GM12873 (cell line): ENCODE data around the gene TSSK2.

Experiments used
- TF ChIP-seq, protein P1 (sequence below): IDR thresholded peaks from 2 replicates; pipeline ENCODE4 v1.5.1; 2012; ENCODE audit warnings: low read depth, mild to moderate bottlenecking, moderate library complexity, low read length, control low read depth; ENCODE audit not compliant: insufficient read depth; ENCODE audit errors: missing control alignments

The TSSK2 gene

DNA sequence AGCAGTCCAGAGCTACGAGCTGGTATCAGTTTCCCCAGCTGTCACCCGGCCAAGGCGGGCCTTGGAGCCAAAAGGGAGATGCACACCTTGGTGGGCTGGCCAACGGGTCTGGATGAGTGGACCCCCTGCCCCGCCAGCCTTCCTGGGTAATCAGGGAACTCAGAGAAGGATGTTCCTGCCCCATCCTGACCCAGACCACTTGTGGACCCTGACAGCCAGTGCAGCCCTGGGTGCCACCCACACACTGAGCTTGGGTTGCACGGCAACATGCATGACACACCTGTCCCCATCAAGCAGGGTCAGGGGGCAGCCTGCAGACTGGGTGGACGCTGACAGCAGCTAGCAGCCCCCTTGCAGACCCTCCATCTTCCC lies 38.8 kb downstream of the TSSK2 start:
- TF ChIP-seq, protein P1, sequence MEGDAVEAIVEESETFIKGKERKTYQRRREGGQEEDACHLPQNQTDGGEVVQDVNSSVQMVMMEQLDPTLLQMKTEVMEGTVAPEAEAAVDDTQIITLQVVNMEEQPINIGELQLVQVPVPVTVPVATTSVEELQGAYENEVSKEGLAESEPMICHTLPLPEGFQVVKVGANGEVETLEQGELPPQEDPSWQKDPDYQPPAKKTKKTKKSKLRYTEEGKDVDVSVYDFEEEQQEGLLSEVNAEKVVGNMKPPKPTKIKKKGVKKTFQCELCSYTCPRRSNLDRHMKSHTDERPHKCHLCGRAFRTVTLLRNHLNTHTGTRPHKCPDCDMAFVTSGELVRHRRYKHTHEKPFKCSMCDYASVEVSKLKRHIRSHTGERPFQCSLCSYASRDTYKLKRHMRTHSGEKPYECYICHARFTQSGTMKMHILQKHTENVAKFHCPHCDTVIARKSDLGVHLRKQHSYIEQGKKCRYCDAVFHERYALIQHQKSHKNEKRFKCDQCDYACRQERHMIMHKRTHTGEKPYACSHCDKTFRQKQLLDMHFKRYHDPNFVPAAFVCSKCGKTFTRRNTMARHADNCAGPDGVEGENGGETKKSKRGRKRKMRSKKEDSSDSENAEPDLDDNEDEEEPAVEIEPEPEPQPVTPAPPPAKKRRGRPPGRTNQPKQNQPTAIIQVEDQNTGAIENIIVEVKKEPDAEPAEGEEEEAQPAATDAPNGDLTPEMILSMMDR, result no peak

DNA sequence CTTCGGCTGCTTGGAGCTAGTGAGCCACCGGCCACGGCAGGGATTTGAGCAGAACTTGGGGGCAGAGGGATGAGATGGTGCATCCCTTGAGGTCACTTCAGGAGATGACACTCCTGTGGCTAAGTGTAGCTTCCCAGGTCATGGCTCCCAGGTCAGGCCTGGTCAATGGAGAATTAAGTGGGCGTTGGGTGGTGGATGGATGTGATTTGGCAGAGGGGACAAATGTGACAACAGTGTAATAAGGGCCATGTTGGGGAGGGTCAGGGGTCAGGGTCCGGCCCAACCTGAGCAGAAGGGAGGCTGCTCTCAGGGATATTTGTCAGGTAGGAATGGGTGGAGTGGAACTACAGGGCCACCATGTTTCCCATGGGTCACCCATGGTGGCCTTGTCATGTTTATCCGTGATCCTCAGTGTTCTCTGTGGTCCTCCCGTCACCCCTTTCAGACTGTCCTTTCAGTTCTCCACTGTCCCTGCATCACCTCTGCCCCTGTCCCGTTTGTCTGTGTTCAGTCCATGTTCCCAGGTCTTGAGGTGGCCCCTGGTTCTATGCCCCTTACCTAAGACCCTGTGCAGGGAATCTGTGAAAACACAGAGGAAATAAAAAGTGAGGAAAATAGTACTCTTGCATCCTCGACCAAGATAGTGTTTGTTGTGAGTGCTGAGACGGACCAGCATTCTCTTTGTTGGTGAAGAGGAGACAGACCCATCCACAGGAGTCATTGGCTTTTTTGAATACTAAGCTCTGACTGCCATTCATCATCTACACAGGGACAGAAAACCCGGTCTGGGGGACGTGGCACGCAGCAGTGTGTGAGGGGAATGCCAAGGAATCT lies 41.3 kb downstream of the TSSK2 start:
- TF ChIP-seq, protein P1, result no peak

DNA sequence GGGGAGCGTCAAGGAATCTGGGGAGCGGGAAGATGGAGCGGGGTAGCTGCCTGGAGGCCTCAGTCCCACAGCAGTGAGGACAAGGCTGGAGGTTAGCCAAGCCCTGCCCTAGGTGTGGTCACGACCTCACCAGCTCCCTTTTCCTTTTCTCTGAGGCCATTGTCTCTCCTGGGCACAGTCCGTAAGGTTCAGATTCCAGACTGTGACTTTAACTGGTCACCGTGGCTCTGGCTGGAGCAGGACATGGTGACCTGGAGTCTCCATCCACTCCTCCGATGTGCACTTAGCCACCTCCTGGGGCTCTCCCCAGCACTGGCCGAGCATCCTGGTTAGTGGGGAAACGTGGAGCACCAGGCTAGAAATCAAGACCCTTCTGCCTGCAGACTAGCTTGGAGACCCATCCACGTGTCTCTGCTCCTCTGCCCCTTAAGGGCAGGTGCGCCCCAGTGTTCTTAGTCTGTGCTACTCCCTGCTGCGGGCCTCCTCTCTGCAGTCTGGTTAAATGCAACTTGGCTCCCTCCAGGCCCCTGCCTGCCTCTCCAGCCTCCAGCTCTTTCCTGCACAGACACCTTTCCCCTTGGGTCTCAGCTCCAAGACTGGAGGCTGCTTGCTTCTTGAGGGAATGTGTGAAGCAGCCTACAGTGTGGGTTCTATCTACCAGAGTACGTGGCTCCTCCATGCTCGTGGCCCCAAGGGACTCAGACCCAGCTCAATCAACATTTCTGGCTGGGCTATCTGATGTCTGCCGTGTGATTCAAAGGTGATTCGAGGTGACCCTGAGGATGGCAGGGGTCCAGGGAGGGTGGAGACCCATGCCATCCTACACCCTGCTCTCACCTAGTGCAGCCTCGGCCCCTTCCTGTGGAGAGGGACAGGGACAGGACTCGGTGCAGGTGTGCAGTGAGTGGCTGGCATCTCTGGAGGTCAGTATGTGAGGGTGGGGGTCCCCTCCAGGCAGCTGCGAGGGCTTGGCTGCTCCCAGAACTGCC lies 42.2 kb downstream of the TSSK2 start:
- TF ChIP-seq, protein P1, result no peak

DNA sequence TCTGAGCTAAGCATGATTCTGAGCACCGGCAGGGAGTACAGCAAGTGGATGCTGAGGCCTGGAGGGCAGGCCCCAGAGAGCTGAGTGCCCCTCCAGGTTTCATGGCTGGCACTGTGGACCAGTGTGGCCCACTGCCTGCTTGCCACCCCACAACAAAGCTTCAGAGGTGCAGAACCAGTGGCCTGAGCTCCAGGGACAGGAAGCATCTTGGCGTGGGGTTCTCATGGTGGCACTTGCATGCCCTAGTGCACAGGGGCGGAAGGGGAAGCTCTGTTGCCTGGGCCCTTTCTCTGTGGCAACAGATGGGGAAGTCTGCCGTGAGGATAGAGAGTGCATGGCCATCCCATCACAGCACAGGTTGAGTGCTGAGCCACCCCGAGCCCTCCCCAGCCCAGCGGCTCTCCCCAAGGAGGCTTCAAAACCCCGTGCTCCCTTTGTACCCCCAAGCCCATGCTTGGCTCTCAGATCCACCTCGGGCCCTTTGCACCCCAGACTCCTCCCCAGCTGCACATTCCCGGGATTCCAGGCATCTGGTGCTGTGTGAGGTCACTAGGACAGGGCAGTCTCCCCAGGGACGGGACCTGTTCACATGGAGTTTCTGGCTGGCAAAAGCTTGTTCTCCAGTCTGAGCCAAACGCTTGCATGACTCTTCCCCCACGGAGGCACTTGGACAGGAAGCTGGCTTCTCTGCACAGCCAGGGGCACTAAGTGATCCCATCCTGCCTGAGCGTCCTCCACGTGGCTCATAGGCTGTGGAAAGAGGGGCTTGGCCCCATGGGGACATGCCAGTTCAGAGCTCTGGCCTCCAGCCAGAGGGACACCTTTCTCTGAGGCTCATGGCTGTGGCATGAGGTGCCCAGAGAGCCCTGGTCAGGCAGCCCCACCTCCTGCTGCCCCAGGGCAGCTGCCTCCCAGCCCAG lies 43.3 kb downstream of the TSSK2 start:
- TF ChIP-seq, protein P1, result no peak

DNA sequence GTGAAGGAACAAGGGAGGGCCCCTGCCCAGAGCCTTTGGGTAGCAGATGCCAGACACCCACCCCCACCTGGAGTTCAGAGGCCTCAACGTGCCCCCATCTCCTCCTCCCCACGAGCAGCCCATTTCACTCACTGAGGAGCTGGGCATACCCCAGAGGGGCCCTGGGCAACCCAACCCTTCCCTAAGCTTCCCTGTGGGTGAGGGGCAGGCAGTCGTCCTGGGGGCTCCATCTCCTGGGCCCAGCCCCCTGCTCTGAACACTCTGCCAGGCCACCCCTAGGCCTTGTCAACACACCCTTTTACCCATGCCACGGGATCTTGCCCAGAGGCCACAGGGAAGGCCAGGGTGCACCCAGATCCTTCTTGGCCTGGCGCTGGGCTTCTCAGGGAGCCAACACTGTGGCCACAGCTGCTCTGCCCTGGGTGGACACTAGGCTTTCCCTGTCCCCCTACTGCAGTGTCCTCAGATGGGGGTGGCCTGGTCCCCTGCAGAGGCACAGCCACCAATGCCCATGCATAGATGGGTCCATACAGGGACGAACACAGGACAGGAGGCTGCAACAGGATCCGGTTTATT lies 44.0 kb downstream of the TSSK2 start:
- TF ChIP-seq, protein P1, result no peak

DNA sequence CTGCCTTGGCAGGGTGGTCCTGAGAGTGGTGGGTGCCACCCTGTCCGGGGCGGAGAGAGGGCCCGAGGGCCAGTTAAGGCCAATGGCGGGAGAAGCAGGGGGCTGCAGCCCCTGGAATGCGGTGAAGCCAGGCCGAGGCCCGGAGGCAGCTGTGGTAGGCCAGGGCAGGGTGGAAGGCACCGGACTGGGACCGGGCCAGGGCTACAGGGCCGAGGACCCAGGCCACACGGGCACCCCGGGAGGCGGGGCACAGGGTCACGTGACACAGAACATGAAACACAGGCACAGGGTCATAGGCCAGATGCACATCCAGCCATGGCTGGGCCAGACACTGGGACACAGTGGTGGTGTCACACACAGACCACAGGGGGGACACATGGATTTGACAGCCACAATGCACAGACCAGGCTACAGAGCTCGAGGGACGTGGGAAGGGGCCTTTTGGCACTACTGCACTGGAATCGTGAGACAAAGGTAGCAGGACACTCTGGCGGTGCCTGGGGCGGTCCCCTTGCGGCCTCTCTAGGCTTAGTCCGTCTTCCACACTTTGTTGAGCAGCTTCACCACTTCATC lies 44.6 kb downstream of the TSSK2 start:
- TF ChIP-seq, protein P1, result no peak
